Tibial nerve (tissue), 3 donors: Measurements from ENCODE around the gene SUV39H1.
"Not testable (repeated sequence)": the region's sequence is repeated elsewhere in the genome, so short reads cannot be mapped to it uniquely, and the experiment has no call there.

Source experiments
- POLR2A ChIP-seq, 2 donors: fragments of 450-650 bp; IDR thresholded peaks; one replicate each; pipeline ENCODE4 v1.6.1; 2017; ENCODE audit warnings: antibody characterized with exemption in 2 of 2, mild to moderate bottlenecking in 2 of 2, moderate library complexity in 2 of 2
- TF ChIP-seq, protein P1 (sequence below), 5 experiments: fragments of 200-600 bp in 3 of 5; fragments of 450-650 bp in 2 of 5; sonication (generic) in 3 of 5; IDR thresholded peaks; one replicate each; pipeline ENCODE4 v1.5.1; 2016 to 2019; ENCODE audit warnings: antibody characterized with exemption in 5 of 5, mild to moderate bottlenecking in 3 of 5, moderate library complexity in 2 of 5

DNA sequence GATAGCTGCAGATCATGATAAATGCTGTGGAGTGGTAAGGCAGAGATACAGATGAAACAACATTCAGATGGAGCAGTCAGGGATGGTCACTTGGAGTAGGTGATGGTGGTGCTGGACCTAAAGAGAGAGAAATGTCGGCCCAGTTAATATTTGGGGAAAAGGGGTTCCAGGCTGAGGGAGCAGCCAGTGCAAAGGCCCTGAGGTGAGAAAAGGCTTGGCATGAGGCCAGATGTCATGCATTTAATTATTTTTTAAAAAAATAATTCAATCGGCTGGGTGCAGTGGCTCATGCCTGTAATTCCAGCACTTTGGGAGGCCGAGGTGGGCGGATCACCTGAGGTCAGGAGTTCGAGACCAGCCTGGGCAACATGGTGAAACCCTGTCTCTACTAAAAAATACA, 4.8 kb upstream of the SUV39H1 start:
- TF ChIP-seq, protein P1, sequence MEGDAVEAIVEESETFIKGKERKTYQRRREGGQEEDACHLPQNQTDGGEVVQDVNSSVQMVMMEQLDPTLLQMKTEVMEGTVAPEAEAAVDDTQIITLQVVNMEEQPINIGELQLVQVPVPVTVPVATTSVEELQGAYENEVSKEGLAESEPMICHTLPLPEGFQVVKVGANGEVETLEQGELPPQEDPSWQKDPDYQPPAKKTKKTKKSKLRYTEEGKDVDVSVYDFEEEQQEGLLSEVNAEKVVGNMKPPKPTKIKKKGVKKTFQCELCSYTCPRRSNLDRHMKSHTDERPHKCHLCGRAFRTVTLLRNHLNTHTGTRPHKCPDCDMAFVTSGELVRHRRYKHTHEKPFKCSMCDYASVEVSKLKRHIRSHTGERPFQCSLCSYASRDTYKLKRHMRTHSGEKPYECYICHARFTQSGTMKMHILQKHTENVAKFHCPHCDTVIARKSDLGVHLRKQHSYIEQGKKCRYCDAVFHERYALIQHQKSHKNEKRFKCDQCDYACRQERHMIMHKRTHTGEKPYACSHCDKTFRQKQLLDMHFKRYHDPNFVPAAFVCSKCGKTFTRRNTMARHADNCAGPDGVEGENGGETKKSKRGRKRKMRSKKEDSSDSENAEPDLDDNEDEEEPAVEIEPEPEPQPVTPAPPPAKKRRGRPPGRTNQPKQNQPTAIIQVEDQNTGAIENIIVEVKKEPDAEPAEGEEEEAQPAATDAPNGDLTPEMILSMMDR (IDR thresholded peaks at IDR 0.05) = not testable (repeated sequence)
- TF ChIP-seq POLR2A (IDR thresholded peaks at IDR 0.05) = not testable (repeated sequence)
